CD4-positive, alpha-beta T cell treated with Interleukin-4 for 1 hour (primary cell): ENCODE data around the gene CCDC34.

ENCODE experiments used
- DNase-seq, 2 donors: peaks; one replicate each; pipeline ENCODE4 v3.0.0-alpha.2; 2020 to 2022

Gene CCDC34

DNA sequence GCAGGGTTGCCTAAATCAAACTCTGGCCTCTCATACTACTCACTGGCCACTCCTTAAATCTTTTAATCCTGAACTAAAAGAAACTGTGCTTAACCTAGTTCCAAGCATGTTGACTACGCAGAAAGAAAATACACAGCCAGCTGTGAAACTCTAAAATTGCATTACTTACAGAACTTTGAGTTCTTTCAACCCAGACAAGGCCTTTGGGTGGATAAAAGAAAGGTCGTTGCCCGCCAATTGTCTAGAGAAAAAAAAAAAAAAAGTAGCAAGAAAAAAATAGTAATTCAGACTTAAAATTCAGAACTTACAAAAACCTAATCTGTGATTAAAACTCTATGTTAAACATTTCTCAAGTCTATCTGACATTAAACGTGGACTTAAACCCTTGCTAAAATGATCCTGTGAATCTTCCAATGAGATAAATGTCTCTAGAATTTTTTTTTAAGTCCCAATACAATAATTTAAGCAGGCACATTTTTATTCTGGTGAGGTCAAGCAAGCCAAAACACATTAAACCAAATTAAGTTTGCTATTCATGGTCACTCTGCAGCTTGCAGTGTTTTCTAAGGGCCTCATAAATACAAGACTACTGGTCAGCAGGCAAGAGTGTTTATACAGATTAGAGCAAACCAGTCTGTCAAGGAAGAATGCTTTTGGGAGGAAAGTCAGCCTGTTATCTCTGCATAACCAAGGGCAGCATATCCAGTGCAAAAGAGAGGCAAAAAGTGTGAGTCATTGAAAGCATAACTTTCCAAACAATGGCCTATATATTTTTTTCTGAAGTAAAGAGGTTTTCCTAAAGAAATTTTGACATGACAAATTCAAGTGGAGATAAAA, 29.5 kb upstream of the CCDC34 start:
- DNase-seq, result no peak

DNA sequence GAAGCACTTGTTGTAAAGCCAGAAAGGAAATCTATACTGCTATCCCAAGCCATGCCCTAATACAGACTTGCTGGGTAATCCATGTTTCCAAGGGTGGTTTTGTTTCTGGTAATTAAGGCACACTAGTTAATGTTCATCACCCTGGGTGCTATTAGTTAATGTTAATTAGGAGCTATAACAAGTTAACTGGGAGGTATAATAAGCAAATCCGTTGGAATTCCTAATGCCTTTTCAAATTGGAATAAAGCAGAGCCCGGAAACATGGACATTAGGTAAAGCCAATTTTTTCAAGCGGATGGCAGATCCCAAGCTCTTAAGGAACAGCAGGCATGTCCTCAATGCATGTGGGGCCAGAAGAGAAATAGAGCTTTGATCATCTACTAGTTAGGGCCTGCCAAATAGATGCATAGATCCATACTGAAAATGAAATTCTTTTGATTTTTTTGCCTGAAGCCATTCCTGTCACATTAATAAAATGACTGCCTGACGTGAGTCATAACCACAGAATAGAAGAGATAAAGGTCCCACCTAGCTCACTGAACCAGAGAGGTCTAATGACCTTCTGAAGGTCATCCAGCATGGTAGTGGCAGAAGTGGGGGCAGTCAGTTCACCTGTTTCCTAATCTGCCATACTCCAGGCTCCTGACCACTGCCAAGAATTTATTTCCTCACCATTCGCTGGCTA, 28.5 kb upstream of the CCDC34 start:
- no peak for DNase-seq

DNA sequence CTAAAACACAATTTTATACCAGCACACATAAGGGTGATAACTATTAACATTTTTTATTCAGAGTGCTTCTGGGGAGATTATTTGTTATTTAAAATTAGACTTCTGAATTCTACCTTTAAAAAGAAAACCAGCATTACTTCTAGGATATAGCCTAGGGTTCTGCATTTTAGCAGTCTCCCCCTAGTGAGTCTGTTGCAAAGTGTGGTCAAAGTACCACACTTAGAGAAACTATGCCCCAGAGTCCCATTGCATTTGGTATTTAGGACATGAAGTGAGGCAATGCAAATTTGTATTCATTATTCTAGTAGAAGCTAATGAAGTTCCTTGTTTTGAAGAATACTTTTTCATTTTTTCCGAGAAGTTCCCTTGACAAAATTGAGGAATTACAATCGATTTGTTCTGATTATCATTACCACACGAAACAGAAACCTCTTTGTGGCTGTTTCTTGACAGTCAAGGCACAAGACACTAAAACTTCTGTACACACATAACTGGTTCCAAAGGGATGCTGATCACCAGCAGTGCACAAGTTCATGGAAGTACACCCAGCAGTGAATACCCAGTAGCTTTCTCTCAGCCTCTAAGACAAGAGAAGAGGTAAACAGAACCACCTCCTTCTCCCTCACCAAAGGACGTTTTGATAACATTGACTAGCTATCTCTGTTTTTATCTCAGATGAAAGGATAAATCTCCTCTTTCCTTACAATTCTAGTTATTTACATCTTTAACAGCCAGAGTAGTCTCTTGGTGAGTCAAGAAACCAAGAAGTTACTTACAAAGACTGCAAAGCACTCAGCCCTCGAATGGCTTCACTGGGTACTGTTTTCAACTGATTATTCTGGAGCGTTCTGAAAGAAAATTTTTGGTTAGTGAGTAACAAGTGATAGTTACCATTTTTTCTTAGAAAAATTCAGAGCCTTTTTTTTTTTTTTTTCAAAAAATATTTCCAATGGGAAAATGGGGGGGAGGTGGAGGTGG, 27.6 kb upstream of the CCDC34 start:
- DNase-seq, result no peak

DNA sequence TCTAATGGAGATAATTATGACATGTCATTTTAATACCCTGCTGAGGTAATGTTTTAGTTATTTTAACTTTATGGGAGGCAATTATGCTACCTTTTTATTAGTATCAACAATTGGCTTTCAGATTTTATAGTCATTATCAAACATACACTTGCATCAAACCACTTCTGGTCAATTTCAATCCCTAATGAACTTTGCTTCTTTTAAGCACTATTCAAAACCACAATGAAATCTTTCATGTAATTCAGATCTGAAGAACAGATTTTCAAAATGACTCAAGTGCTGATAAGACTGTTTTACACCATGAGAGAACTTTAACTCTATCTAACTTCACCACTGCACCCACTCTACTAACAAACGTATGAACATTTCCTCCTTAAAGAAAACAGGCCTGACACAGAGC, 25.9 kb upstream of the CCDC34 start:
- no peak for DNase-seq

DNA sequence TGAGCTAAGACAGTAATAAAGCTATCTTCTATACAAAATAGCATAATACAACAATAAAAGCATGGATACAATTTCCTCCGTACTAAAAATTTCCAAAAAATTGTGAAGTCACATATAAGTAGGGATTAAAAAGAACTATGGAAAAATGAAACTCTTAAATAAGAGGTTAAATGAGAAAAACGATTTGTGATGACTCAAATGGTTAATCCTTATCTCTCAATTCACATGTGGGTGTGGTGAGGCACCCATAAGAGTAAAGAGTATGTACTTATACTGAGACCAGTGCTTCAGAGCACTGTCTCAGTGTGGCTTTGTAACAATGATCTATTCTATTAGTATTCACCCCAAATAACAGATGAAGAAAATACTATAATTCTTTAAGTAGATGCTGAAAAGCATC, 25.0 kb upstream of the CCDC34 start:
- DNase-seq, result no peak

DNA sequence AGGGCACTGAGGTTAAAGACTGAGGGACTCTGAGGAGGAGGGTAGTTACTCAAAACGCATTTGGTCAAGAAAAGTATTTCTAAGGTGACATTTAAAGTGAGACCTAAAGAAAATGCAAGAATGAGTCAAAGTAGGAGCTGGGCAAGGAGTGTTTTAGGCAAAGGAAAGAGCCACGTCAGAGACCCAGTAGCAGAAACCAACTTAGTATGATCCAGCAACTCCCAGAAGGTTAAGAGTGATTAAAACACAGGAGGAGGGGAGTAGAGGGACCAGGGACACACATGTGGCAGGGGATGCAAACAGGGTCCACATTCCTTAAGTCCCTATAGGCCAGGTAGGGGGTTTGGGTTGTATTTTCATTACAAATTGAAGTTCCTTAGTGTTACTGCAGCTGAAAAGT, 24.3 kb upstream of the CCDC34 start:
- no peak for DNase-seq

DNA sequence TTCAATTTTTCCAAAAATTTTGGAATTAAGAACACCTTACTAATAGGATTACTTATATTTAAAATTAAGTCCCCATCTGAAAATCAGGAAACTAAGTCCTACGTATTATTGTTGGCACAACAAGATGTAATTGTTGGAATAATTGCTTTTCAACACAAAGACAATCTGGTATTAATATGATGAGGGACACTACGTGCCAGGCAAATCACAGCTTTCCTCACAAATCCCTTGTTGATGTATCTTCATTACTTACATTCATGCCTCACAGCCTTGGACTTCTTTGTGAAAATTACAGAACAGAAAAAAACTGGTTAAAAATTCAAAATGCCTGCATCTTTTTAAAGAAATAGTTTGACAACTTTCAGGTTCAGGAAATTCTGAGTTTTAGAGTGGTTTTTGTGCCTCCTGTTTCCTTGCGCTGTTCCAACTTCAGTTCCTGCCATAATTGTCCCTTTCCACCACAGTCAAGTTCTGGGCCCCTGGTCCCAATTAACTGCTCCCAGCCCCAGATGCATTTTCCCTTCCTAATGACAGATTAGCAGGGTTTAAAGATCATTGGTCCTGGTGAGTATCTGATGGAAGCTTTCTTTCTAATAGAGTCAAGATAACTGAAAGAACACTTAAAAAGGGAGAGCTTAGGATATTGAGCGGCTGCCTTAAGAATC, 23.3 kb upstream of the CCDC34 start:
- no peak for DNase-seq

DNA sequence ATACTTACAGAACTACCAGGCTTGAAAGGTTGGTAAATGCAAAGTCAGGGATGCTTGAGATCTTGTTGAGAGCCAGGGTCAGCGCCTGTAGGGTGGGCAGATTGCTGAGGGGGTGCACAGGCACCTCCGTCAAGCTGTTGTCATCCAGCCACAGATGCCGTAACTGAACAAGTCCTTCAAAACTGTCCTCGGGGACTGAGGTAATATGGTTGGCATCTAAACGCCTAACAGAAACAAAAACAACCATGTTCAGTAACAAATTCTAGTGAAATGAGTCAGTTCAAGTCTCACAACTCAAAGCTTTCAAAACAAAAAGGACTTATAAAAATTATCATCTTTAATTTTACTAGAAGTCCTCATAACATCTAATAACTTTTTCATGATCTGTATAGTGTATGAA, 22.2 kb upstream of the CCDC34 start:
- no peak for DNase-seq

DNA sequence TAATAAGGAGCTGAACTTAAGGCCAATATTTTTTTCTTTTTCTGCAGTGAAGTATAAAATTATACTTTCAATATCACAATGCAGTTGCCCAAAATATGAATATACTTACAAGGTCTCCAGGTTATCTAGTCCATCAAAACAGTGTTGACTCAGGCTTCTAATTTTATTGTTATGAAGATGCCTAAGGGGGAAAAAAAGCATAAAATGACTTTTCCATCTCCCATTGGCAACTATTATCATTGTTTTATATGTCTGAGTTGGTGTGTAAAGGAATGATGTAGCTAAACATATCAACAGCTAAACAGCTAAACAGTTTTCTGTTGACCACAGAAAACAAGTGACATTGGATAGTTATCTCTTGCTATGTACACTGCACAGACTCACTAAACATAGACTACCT, 21.2 kb upstream of the CCDC34 start:
- no peak for DNase-seq

DNA sequence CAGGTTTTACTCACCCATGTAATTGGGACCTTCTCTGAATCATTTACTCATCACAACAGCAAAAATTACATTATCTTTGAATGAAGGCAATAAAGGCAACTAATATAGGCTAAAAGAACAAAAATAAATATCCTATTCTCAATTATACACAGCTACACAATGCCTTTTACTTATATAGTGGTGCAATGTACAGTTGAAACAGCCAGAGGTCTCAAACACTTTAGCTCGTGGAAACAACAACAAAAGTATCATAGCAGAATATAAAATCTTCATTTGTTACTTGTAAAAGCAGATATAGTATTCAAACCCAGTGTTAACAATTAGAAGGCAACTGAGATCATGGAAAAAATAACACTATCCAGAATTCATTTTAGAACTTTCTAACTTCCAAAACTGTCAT, 20.6 kb upstream of the CCDC34 start:
- no peak for DNase-seq

DNA sequence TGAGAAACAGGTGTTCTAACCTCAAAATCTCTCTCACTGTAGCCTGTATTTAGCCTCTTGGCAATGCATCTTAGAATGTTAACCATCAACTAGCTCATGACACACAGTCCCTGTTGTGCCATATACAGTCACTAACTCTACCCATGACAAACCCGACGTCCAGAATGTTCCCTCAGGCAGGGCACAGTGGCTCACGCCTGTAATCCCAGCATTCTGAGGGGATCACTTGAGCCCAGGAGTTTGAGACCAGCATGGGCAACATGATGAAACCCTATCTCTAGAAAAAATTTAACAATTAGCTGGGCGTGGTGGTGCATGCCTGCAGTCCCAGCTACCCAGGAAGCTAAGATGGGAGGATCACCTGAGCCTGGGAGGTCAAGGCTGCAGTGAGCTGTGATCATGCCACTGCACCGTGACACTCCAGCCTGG, 18.2 kb upstream of the CCDC34 start:
- no peak for DNase-seq

DNA sequence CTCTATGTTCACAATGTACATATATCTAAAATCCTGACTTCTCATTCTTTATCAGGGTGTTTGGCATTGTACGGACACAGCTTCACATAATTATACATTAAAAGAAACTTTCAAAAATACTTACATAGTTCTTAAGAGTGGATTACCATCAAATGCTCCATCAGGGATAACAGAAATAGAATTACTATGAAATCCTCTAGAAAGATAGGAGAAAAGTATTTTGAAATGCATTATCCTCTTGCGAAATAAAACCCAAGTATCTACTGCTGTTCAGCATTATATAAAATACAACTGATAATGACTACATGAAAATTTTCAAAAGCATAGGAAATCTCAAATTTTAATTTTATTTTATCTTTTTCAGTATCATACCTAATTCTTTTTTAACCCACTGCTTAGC, 17.8 kb upstream of the CCDC34 start:
- DNase-seq, result no peak

DNA sequence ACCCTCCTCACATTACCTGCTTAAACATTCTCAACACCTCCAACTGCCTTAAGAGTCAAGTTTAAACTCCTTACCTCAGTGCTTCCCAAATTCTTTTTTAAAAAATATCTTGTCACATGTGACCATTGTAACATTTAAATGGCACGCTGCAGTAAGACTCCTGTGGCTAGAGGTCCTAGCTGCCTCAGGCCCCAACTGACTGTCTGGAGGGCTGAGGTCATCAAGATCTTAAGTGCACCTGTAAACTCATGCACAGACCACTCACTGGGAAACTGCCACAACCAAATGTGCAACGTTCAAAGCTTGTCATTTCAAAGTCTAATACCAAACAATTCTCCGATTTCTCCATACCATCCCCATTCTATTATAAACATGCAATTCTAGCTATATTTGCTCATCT, 16.4 kb upstream of the CCDC34 start:
- no peak for DNase-seq

DNA sequence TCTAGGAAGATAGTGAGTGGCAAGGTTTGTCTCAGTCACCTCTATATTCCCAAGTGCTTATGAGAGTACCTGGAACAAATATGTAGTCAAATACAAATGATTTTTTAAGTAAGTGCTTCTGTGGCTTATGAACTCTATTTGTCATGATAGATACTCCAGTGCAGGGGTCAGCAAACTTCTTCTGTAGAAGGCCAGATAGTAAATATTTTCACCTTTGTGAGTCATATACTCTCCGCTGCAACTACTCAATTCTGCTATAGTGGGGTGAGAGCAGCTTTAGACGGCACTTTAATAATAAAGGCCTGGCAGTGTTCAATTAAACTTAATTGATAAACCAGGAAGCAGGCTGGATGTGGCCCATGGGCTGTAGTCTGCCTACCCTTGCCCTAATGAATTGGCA, 12.4 kb upstream of the CCDC34 start:
- DNase-seq, result no peak

DNA sequence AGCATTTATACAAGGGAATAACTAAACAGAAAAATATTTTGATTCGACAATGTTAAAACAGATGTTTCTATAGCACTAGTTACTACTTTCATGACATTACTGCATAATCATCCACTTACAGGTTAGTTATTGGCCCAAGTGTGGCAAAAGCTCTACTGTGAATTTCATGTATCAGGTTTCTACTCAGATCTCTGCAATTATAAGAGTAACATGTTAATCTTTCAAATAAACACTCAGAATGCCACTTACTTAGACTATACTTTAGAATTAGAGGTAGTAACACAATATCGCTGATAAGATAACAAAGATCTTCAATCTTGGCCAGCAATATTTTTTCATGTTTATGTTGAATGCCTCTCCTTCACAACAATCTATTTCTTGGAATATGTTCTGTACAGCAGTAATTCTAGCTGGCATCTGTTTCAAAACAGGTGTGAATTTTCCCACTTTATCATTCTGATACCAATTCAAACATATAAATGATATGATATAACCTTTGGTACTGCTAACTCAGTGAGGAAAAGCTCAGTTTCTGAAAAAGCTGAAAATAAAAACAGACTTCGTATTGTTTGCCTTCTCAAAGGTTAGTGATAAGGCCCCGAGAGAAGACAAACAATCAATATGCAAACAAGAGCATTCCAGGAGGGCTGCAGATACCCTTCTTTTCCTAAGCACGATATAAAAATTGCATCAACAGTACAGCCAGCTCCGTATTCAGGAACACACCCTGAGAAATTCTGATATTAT, 11.0 kb upstream of the CCDC34 start:
- DNase-seq, result no peak

DNA sequence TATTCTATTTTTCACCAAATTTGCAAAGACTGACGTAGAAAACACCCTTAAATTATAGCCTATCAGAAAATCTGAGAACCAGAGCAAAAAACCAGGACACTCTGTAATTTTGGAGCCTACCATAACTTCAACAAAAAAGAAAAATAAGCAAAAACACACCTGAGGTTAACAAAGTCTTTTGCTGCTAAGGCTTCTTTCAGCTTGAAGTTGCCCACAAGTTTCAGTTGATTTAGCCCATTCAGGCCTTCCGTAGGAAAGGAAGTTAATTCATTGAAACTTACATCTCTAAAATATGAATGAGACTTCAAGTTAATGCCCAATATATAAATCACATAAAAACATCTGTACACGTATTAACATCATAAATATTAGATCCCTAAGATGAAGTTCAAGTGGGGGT, 10.4 kb upstream of the CCDC34 start:
- DNase-seq, result no peak

DNA sequence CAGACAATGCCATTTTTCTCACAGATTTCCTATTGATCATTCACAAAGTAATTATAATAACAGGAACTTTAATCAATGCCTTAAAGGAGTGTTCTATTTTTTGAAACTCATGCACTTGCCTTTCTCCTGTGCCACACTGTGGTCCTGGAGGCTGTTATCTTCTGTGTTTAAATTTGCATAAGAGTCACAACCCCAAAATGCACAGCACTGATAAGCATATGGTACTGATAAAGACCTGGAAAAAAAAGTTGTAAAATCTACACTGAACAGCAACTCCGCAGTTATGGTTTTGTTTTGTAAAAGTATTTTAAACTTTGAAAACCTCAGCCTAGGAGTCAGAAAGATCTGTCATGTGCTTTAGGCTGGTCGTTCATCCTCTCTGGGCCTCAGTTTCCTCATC, 9.1 kb upstream of the CCDC34 start:
- DNase-seq, result no peak

DNA sequence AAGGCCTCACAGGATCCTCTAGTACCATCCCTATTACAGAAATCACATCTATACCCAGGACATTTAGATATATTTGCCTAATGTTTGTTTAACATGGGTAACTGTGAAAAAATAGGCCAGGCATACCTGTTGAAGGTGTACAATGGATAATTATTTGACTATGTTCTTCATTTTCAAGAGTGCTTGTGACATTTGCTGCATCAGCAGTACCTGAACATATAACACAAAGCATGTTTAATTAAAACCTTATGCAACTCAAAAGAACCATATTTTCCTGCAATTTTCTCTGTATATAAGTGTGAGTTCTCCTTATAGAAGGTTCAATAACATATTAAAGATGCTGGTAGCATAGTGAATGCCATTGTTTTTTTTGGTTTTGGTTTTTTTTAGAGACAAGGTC, 8.5 kb upstream of the CCDC34 start:
- DNase-seq, result no peak

DNA sequence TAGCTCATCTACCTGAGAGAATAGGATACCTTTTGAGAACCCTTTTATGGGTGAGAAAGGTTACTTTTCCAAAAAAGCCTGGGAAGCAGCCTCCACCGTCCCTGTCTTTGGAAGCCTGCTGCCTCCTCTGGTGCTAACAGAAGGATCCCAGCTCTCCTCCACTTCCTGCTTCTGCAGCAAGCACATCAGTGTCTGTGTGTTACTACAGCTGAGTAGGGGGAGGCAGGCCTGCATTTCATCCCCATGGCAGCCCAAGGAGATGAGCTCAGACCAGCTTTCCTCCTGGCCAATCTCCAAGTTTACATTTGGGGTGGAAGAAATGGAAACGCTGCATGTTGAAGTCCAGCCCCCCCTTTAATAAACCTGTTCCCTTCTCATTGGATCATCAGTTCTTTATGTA, 7.4 kb upstream of the CCDC34 start:
- DNase-seq, result no peak

DNA sequence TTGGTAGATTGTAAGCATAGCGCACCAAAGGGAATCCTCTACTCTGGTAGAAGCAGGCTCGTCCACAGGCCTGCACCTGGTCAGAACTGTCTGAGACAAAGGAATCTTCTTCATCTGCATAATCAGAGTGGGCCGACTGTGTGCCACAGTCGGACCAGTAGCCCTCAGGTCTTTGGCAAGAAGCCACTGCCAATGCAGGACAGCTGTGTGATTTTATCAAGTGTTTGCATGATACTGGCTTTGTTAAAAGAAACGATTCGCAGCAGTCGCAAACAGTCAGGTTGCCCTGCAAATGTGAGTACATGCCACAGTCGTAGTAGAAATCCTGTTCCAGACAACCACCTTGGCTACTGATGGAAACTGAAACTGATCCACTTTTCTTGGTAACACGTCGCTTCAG, 4.9 kb upstream of the CCDC34 start:
- DNase-seq, result no peak

DNA sequence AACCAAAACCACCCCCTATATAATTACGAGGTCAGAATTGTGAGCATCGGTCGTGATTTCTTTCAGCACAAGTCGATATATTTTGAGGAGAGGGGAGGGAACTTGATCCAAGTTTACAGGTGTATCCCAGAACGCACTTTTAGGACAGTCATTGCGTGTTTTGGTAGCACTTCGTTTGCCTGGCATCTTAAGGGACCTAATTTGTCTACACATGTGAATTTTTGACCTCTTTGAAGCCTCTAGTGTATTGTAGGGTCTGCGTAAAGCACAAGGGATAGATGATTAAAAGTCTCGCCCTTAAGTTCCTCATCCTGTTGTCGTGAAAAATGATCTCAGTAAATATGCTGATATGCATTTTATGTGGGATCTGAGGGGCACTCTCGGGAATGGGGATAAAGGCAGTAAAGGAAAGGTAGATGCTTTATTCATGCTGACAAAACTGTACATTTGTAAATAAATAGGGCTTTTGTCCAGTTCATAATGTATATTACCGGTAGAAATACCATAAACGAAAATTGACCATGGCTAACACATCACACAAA, 632 bp upstream of the CCDC34 start:
- no peak for DNase-seq
